ENCODE results near the gene TAF13.
"Not testable (repeated sequence)": the region's sequence is repeated elsewhere in the genome, so short reads cannot be mapped to it uniquely, and the experiment has no call there.

TAF13 gene

DNA sequence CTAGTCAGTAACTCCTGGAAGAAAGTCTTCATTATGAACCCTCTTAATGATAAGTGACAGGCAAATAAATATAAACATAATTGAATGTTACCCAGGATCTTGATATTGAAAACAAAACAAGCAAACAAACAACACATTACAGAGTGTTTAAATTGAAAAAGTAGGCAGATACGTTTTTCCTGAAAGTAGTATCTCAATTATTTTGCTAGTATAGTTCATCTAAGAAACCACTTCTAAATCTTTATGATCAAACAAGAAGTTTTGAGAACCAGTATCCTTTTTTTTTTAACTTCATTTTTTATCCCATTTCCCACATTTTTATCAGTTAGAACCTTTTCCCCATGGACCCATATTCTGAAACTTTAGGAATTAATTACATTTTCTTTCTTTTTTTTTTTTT lies 30.2 kb downstream of the TAF13 start:
- no peak for DNase-seq

DNA sequence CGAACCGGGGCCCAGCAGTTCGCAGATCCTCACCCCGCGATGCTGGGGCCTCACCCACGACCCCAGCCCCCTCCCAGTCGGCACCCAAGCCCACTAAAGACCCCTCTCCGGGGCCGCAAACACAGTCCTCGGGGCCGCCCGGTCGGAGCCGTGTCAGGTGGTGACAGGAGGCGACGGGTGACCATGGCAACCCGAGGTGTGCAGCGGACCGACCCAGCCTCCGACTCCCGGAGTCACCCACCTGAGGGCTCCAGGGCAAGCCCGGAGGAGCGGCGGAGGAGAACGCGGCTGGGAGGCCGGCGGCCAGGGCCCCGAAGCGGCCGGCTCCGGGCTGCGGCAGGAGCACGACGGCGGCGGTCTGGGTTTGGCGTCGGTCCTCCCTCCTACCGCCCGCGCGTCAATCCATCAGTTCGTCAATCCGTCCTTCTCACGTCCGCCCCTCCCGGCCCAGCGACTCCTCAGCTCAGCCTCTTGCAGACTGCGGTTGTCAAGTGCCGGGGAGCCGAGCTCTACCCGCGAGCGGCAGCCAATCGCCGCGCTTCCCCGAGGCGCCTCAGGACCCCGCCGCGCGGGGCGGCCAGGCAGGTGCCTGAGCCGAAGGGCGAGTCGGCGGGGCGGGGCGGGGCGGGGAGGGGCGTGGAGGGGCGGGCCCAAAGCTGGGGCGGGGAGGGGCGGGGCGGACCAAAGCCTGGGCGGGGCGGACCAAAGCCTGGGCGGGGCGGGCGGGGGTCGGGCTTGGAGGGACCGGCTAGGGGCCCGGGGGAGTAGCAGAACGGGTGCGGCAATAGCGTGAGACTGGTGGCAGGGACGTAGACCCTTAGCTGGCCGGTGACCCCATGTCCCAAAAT lies 34.0 kb downstream of the TAF13 start, which contains the start of gene WDR47:
WDR47 (minus strand) TSS at position 482 of the 848 bp plus-strand sequence. CDS start 18,590 bp downstream, outside the sequence.
- peak; percentile 97 for DNase-seq

DNA sequence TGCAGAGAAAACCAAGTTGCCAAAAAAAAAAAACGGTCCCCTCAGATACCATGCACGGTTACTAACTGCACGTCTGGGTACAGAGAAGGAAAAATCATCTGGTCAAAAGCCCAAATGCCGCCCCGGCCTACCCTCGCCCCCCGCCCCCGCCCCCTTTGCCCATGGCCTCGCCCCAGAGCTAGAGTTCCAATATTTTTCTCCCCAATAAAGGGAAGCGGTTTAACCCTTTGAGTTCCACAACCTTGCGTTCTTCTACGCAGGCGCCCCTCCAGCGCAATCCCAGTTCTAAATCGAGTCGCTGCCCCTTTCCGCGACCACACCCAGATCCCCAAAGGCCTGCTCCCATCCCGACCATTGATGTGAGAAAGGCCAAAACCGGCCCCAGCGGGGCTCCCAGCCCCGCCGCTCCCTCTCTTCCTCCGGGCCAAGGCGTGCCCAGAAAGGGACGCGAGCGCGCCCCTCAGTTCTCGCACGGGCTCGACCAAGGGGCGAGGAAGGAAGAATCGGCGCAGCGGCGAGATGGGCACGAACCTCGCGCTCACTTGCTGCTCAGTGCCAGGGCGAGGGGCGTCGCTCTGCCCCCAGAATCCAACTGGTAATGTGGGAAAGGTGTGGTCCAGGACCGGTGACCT lies 34.7 kb downstream of the TAF13 start:
- peak; percentile 4 for DNase-seq

DNA sequence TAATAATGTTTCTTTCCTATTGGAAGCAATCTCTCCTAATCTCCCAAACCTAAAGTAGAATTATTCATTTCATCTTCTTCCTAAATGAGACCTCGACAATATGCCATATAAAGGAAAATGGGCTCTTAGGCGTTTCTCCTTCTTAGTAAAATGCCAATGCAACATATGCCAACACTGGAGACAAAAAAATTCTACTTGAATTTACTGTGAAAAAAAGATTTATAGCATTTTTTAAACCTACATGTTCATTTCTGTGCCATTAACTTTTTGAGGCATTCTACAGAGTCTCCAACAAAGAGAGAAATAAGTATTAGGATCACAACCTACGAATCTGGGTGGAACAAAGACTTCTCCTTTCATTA lies 35.2 kb downstream of the TAF13 start:
- no peak for DNase-seq

DNA sequence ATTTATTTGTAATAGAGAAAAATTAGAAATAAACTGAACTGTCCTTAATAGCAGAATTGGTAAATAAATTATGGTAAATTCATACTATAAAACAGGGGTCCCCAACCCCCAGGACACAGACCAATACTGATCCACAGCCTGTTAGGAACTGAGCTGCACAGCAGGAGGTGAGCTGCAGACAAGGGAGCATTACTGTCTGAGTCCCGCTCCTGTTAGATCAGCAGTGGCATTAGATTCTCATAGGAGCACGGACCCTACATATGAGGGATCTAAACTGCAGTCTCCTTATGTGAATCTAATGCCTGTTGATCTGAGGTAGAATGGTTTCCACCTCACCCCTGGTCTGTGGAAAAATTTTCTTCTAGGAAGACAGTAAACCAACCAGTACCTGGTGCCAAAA lies 41.4 kb downstream of the TAF13 start:
- DNase-seq = no peak

DNA sequence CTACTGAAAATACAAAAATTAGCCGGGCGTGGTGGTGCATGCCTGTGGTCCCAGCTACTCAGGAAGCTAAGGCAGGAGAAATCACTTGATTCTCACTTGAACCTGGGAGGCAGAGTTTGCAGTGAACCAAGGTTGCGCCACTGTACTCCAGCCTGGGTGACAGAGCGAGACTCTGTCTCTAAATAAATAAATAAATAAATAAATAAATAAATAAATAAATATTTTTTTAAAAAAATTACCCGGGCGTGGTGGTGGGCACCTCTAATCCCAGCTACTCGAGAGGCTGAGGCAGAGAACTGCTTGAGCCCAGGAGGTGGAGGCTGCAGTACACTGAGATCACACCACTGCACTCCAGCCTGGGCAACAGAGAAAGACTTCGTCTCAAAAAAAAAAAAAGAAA lies 46.3 kb downstream of the TAF13 start:
- not testable (repeated sequence) for DNase-seq

DNA sequence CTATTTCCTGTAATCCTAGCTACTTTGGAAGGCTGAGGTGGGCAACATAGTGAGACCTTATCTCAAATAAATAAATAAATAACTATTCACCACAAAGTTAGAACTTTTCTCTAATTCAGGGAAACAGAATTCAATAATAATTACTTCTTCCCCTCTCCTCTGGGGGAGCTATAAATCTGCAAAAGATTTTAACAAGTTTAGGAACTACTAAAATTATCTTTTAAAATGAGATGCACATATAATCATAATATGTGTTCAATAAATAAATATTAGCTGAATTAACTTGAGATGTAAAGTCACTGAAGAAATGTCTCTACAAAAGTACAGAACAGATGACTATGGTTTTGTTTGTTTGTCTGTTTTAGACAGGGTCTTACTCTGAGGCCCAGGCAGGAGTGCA lies 48.0 kb downstream of the TAF13 start:
- no peak for DNase-seq

DNA sequence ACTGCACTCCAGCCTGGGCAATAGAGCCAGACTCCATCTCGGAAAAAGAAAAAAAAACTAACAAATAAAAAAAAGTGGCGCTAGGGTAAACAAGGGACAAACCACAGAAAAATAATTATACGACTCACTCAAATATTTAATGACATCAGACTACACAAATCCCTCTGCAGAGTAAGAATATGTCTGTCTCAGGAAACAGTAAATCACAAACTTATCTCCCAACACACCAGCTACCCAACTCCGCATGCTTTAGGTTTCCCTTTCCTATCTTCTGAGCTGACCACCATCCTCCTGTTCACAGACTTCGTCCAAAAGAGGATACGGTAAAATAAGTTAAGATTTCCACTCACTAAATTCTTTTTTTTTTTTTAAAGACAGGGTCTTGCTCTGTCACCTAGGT lies 50.1 kb downstream of the TAF13 start:
- DNase-seq = no peak

DNA sequence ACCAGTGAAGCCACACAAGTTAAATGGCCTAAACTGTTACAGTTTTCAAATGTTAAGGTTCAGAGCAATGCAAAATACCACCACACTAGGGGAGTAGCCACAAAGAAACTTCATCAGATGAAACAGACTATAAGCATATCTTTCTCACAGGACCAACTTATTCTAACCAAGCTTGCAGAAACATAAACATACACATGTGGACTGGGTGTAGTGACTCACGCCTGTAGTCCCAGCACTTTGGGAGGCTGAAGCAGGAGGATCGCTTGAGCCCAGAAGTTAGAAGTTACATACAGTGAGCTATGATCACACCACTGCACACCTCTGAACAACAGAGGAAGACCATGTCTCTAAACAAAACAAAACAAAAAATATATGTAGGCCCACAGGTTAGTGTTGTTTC lies 51.2 kb downstream of the TAF13 start:
- DNase-seq = no peak

DNA sequence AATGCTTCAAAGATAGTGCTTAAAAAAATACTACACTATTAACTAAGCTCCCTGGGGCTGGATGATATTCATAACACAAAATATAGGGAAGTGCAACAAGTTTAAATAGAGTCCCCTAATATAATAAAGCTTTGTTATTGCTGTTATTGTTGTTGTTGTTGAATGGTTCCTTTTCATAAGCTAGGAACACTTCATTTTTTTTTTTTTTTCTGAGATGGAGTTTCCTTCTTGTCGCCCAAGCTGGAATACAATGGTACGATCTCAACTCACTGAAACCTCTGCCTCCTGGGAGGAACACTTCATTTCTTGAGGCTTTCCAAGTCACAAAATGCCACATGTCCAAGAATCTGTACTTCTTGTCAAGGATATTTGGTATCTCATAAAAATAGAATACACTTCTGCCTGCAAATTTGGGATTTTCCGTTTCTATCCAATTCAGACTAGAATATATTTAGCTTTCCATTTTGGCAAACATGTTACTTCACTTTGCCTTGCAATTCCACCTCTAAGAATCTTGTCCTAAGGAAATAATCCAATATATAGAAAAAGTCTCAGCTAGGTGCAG lies 55.0 kb downstream of the TAF13 start:
- no peak for DNase-seq

DNA sequence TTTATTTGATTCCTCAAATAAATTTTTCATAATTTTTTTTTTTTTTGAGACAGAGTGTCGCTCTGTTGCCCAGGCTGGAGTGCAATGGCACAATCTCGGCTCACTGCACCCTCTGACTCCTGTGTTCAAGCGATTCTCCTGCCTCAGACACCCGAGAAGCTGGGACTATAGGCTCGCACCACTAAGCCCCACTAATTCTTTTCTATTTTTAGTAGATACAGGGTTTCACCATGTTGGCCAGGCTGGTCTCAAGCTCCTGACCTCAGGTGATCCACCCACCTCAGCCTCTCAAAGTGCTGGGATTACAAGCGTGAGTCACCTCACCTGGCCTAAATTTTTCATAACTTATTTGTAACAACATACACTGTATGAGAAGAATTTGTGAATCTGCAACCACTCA lies 58.1 kb downstream of the TAF13 start:
- DNase-seq = not testable (repeated sequence)

DNA sequence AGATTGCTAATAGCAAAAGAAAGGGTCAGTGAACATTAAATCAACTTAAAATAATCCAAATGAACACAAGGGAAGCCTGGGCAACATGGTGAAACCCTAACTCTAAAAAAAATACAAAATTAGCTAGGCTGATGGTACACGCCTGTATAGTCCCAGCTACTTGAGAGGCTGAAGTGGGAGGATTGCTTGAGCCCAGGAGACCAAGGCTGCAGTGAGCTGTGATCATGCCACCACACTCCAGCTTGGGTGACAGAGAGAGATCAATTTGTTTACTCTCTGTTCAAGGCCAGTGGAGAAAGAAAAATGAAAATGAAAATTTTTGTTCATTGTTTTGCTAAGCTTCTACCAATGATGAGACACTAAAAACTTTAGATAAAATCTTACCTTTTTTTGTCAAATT lies 58.7 kb downstream of the TAF13 start:
- no peak for DNase-seq

All from CD4-positive, alpha-beta T cell treated with Interferon gamma for 1 hour (primary cell).